Transverse colon (tissue), 4 donors: Measurements from ENCODE around the gene PERM1. TPM values are rescaled to one million over a fixed set of nuclear protein-coding genes. Genes with fewer than 3 reads are reported as not detected.

Experiments used
- DNase-seq: peaks from one replicate; pipeline ENCODE4 v3.0.0-alpha.2; 2019
- H3K27ac ChIP-seq, 4 donors: fragments of 200-600 bp; sonication (generic); 2 replicates each; pipeline ENCODE4 v1.5.1; 2016 to 2018; ENCODE audit warnings: inconsistent platforms in 4 of 4
- H3K27me3 ChIP-seq: fragments of 200-600 bp; sonication (generic); 2 replicates; pipeline ENCODE4 v1.5.1; 2017; ENCODE audit warnings: inconsistent platforms
- H3K36me3 ChIP-seq, 4 donors: fragments of 200-600 bp; sonication (generic); 2 replicates each; pipeline ENCODE4 v1.5.1; 2017 to 2019; ENCODE audit warnings: inconsistent platforms in 4 of 4
- H3K4me1 ChIP-seq, 4 donors: fragments of 200-600 bp; sonication (generic); 2 replicates each; pipeline ENCODE4 v1.5.1; 2017 to 2020; ENCODE audit warnings: inconsistent platforms in 4 of 4
- H3K4me3 ChIP-seq, 4 donors: fragments of 200-600 bp; sonication (generic); 1 replicate in 1 of 4; 2 replicates in 3 of 4; pipeline versions ENCODE4 v1.5.1 to v1.6.1; 2017 to 2019; ENCODE audit warnings: inconsistent platforms in 4 of 4
- H3K9me3 ChIP-seq, 2 donors: fragments of 200-600 bp; sonication (generic); 2 replicates each; pipeline ENCODE4 v1.5.1; 2017 to 2019; ENCODE audit warnings: inconsistent platforms in 2 of 2
- EP300 ChIP-seq: sonication (generic); formaldehyde crosslinking; IDR thresholded peaks from one replicate; pipeline ENCODE4 v1.6.1; 2017; ENCODE audit warnings: antibody characterized with exemption, low read depth
- POLR2A ChIP-seq: fragments of 450-650 bp; IDR thresholded peaks from one replicate; pipeline ENCODE4 v1.6.1; 2016; ENCODE audit warnings: antibody characterized with exemption, mild to moderate bottlenecking, moderate library complexity
- POLR2AphosphoS5 ChIP-seq, 3 donors: sonication (generic); formaldehyde crosslinking; IDR thresholded peaks; one replicate each; pipeline ENCODE4 v1.6.1; 2016; ENCODE audit warnings: antibody characterized with exemption in 3 of 3
- WGBS, 2 donors: methylation state at CpG; one replicate each; pipeline ENCODE4 v1.1.5; 2018; ENCODE audit warnings: low coverage in 1 of 2; 5-methylcytosine and 5-hydroxymethylcytosine counted together
- in situ Hi-C, 4 donors: fragments of 200-750 bp; cut with MboI; loops; one replicate each; pipeline versions ENCODE4 v1.15.0 to v1.15.1; 2017; ENCODE audit warnings: low sequenced_read_pairs in 3 of 4, low pct_ligation_motif_present in 1 of 4, low pct_unique_long_range_greater_than_20kb in 1 of 4
- intact Hi-C: fragments of 100-400 bp; cut with DNase I; formaldehyde crosslinking; loops from one replicate; pipeline ENCODE4 v1.15.1; 2023; ENCODE audit warnings: low total_unique reads
- small RNA-seq, 4 donors: library from RNA; depleted of rRNA; stranded (forward); fragments of <200 nt; gene quantifications; one replicate each; pipeline ENCODE3, GENCODE V24; 2016
- total RNA-seq, 4 donors: library from RNA; depleted of rRNA; stranded (reverse); fragments of >200 nt; gene quantifications; one replicate each; pipeline ENCODE4 v1.1.0, GENCODE V29; 2016
- TF ChIP-seq, protein P1 (sequence below), 5 experiments: fragments of 200-600 bp in 3 of 5; fragments of 450-650 bp in 2 of 5; sonication (generic) in 3 of 5; IDR thresholded peaks; 1 replicate in 2 of 5; 2 replicates in 3 of 5; pipeline ENCODE4 v1.5.1; 2016 to 2017; ENCODE audit warnings: antibody characterized with exemption in 5 of 5, inconsistent platforms in 3 of 5, mild to moderate bottlenecking in 2 of 5, moderate library complexity in 1 of 5

Gene PERM1
- total RNA-seq, 4 donors from 2014 or later = 0.14 TPM; not detected in 3

DNA sequence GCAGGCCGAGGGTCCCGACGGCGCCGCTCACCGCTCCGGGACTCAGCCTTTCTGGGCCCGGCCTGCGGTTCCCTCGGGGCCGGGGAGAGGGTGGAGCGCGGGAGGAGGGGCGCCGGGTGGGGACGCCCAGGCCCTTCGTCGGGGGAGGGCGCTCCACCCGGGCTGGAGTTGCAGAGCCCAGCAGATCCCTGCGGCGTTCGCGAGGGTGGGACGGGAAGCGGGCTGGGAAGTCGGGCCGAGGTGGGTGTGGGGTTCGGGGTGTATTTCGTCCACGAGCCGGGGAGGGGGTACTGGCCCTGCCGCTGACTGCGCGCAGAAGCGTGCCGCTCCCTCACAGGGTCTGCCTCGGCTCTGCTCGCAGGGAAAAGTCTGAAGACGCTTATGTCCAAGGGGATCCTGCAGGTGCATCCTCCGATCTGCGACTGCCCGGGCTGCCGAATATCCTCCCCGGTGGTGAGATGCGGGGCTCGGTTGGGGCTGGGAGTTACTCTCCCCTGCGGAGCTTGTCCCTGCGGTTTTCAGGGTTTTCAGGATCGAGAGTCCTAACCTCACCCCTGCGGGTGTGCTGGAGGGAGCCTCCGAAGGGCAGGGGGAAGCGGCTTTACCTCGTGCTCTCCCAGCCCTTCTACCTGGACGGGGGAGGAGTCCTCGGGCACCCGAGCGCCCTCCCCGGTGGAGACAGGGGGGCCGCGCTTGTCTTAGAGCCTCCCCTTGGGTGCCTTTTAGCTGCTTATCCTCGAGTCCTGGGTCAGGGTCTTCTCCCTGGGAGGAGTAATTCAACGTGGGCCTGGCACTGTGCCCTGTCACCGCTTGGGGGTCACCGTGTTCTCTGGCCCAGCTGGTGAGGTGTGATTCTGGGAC lies 56.1 kb downstream of the PERM1 start:
- whole genome bisulfite sequencing, 2 donors = 3% methylated on average over 63 of the region's 65 CpGs; no CpG with 5 or more reads in 1 of the 2 donors
- no peaks in the 10 kb centered on the region for H3K9me3 ChIP-seq
- peaks cover 100% of the 10 kb centered on the region for H3K27me3 ChIP-seq
- peaks cover 18 to 35% (median 29%) of the 10 kb centered on the region in 4 donors for H3K4me1 ChIP-seq
- TF ChIP-seq POLR2AphosphoS5 (IDR thresholded peaks at IDR 0.05) (no peak), POLR2A (no peak), EP300 (no peak)
- TF ChIP-seq, protein P1, sequence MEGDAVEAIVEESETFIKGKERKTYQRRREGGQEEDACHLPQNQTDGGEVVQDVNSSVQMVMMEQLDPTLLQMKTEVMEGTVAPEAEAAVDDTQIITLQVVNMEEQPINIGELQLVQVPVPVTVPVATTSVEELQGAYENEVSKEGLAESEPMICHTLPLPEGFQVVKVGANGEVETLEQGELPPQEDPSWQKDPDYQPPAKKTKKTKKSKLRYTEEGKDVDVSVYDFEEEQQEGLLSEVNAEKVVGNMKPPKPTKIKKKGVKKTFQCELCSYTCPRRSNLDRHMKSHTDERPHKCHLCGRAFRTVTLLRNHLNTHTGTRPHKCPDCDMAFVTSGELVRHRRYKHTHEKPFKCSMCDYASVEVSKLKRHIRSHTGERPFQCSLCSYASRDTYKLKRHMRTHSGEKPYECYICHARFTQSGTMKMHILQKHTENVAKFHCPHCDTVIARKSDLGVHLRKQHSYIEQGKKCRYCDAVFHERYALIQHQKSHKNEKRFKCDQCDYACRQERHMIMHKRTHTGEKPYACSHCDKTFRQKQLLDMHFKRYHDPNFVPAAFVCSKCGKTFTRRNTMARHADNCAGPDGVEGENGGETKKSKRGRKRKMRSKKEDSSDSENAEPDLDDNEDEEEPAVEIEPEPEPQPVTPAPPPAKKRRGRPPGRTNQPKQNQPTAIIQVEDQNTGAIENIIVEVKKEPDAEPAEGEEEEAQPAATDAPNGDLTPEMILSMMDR (IDR thresholded peaks at IDR 0.05) = no peak
- H3K27ac ChIP-seq = no peak overlapping the region
- intact Hi-C loops (no loop called here), in situ Hi-C loops (no loop called here)
- DNase-seq = no peak
- peak overlapping the region in 2 of 4 donors; percentile 52 to 54 for H3K4me3 ChIP-seq
- H3K36me3 ChIP-seq = no peaks in the 10 kb centered on the region

Small RNAs within 50 kb of the gene (small RNA-seq; reads per million reads assigned to genes)
- gene AL645608.3 = 0 reads per million in 4 donors

Other genes starting within 250 kb of the PERM1 start
- 10 to 100 TPM in 1 of 4 donors, 1 to 10 TPM in 2, not detected in 1; 2.2 to 26.9 (median 3.0) TPM for gene SAMD11, start 58.2 kb downstream of the PERM1 start, total RNA-seq
- gene NOC2L, start 22.8 kb downstream of the PERM1 start, total RNA-seq = 10 to 100 TPM; 17.6 to 50.4 (median 31.6) TPM
- gene KLHL17, start 21.5 kb downstream of the PERM1 start, total RNA-seq = 10 to 100 TPM; 10.8 to 26.1 (median 11.4) TPM
- gene PLEKHN1, start 15.6 kb downstream of the PERM1 start, total RNA-seq = 1 to 10 TPM in 1 of 4 donors, under 1 TPM in 1, not detected in 2; 0.14 to 1.4 TPM
- 100 to 1,000 TPM in 1 of 4 donors, 10 to 100 TPM in 3; 10.8 to 140 (median 15.7) TPM for gene HES4, start 18.0 kb upstream of the PERM1 start, total RNA-seq
- gene ISG15, start 31.4 kb upstream of the PERM1 start, total RNA-seq = 10 to 100 TPM in 3 of 4 donors, not detected in 1; 36.0 to 70.6 (median 40.8) TPM
- gene AGRN, start 38.0 kb upstream of the PERM1 start, total RNA-seq = 100 to 1,000 TPM in 1 of 4 donors, 10 to 100 TPM in 3; 25.4 to 132 (median 44.8) TPM
- 1 to 10 TPM; 3.0 to 7.5 (median 5.0) TPM for gene RNF223, start 92.2 kb upstream of the PERM1 start, total RNA-seq
- gene C1orf159, start 134.0 kb upstream of the PERM1 start, total RNA-seq = 100 to 1,000 TPM in 1 of 4 donors, 10 to 100 TPM in 3; 23.6 to 108 (median 47.3) TPM
- under 1 TPM in 2 of 4 donors, not detected in 2; 0.40 to 0.48 TPM for gene TTLL10, start 191.8 kb upstream of the PERM1 start, total RNA-seq
- gene TNFRSF18, start 224.5 kb upstream of the PERM1 start, total RNA-seq = 1 to 10 TPM in 2 of 4 donors, not detected in 2; 3.3 to 7.9 TPM
- 1 to 10 TPM in 1 of 4 donors, under 1 TPM in 1, not detected in 2; 0.55 to 4.8 TPM for gene TNFRSF4, start 232.1 kb upstream of the PERM1 start, total RNA-seq
- 100 to 1,000 TPM; 153 to 267 (median 226) TPM for gene SDF4, start 249.9 kb upstream of the PERM1 start, total RNA-seq